Loucy (cell line): ENCODE measurements around the gene THSD7A.
A peak's percentile ranks its signal among the peaks of the same experiment; 100 is the strongest.

ENCODE experiments used
- H2AFZ ChIP-seq: fragments of 200-600 bp; sonication (generic); 2 replicates; pipeline ENCODE4 v1.6.0; 2016; ENCODE audit warnings: antibody characterized with exemption, mild to moderate bottlenecking, low read length, moderate library complexity
- H3F3A ChIP-seq: fragments of 200-600 bp; 2 replicates; pipeline ENCODE4 v1.6.0; 2016; ENCODE audit warnings: antibody characterized with exemption, low read depth, mild to moderate bottlenecking
- H3K27me3 ChIP-seq: fragments of 200-600 bp; sonication (generic); 2 replicates; pipeline ENCODE4 v1.6.1; 2014; ENCODE audit warnings: low read length, mild to moderate bottlenecking; ENCODE audit not compliant: insufficient read depth, poor library complexity, severe bottlenecking
- H3K36me3 ChIP-seq: fragments of 200-600 bp; sonication (generic); 2 replicates; pipeline ENCODE4 v1.6.1; 2016; ENCODE audit warnings: low read length; ENCODE audit not compliant: insufficient read depth
- H3K4me1 ChIP-seq: fragments of 200-600 bp; sonication (generic); 2 replicates; pipeline ENCODE4 v1.5.1; 2014; ENCODE audit warnings: low read length, mild to moderate bottlenecking; ENCODE audit not compliant: insufficient read depth, poor library complexity, severe bottlenecking
- H3K4me2 ChIP-seq: fragments of 200-600 bp; sonication (generic); 2 replicates; pipeline ENCODE4 v1.6.0; 2014; ENCODE audit warnings: antibody characterized with exemption, low read length, low read depth, mild to moderate bottlenecking; ENCODE audit not compliant: poor library complexity, severe bottlenecking
- H3K4me3 ChIP-seq: fragments of 200-600 bp; sonication (generic); 2 replicates; pipeline ENCODE4 v1.5.1; 2014; ENCODE audit warnings: low read length, mild to moderate bottlenecking, mixed read lengths; ENCODE audit not compliant: poor library complexity, severe bottlenecking
- H3K79me2 ChIP-seq: fragments of 200-600 bp; sonication (generic); 2 replicates; pipeline ENCODE4 v1.6.1; 2014; ENCODE audit warnings: low read length; ENCODE audit not compliant: insufficient read depth
- H3K9ac ChIP-seq: fragments of 200-600 bp; sonication (generic); 2 replicates; pipeline ENCODE4 v1.6.0; 2014; ENCODE audit warnings: mild to moderate bottlenecking, low read depth, low read length, moderate library complexity; ENCODE audit not compliant: poor library complexity, severe bottlenecking
- H3K9me2 ChIP-seq: fragments of 200-600 bp; sonication (generic); replicated peaks from 2 replicates; pipeline ENCODE4 v1.6.1; 2016; ENCODE audit warnings: low read depth, low read length, mixed read lengths
- H3K9me3 ChIP-seq: fragments of 200-600 bp; sonication (generic); 2 replicates; pipeline ENCODE4 v1.6.1; 2014; ENCODE audit warnings: mild to moderate bottlenecking, antibody characterized with exemption, low read length, low read depth; ENCODE audit not compliant: insufficient read depth
- H4K20me1 ChIP-seq: fragments of 200-600 bp; sonication (generic); 2 replicates; pipeline ENCODE4 v1.6.0; 2014; ENCODE audit warnings: antibody characterized with exemption, low read length, mild to moderate bottlenecking; ENCODE audit not compliant: insufficient read depth, poor library complexity, severe bottlenecking
- EZH2phosphoT487 ChIP-seq: fragments of 200-600 bp; IDR thresholded peaks from 2 replicates; pipeline ENCODE4 v1.6.1; 2018; ENCODE audit warnings: antibody characterized with exemption, mild to moderate bottlenecking, moderate library complexity, borderline replicate concordance
- TF ChIP-seq, protein P1 (sequence below): fragments of 200-600 bp; sonication (generic); conservative IDR thresholded peaks from 2 replicates; pipeline ENCODE4 v1.5.1; 2014; ENCODE audit warnings: mild to moderate bottlenecking, antibody characterized with exemption, low read length

The THSD7A gene

GRCh38 chr7:11343818-11344413 lies 488.1 kb downstream of the THSD7A start:
- no peaks in the 10 kb centered on the region for H3K27me3 ChIP-seq
- peaks cover 30% of the 10 kb centered on the region for H3K4me1 ChIP-seq
- no peaks in the 10 kb centered on the region for H3K79me2 ChIP-seq
- no peaks in the 10 kb centered on the region for H3K9me3 ChIP-seq
- H3K36me3 ChIP-seq: no peaks in the 10 kb centered on the region
- no peaks in the 10 kb centered on the region for H3K9me2 ChIP-seq
- no peak overlapping the region for H3K9ac ChIP-seq
- H3F3A ChIP-seq: no peaks in the 10 kb centered on the region
- no peaks in the 10 kb centered on the region for H4K20me1 ChIP-seq
- H3K4me2 ChIP-seq: peak overlapping the region; percentile 45
- H2AFZ ChIP-seq: peak overlapping the region; percentile 61
- no peak overlapping the region for H3K4me3 ChIP-seq
- TF ChIP-seq EZH2phosphoT487: no peak
- TF ChIP-seq, protein P1, sequence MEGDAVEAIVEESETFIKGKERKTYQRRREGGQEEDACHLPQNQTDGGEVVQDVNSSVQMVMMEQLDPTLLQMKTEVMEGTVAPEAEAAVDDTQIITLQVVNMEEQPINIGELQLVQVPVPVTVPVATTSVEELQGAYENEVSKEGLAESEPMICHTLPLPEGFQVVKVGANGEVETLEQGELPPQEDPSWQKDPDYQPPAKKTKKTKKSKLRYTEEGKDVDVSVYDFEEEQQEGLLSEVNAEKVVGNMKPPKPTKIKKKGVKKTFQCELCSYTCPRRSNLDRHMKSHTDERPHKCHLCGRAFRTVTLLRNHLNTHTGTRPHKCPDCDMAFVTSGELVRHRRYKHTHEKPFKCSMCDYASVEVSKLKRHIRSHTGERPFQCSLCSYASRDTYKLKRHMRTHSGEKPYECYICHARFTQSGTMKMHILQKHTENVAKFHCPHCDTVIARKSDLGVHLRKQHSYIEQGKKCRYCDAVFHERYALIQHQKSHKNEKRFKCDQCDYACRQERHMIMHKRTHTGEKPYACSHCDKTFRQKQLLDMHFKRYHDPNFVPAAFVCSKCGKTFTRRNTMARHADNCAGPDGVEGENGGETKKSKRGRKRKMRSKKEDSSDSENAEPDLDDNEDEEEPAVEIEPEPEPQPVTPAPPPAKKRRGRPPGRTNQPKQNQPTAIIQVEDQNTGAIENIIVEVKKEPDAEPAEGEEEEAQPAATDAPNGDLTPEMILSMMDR: peak; percentile 86

DNA sequence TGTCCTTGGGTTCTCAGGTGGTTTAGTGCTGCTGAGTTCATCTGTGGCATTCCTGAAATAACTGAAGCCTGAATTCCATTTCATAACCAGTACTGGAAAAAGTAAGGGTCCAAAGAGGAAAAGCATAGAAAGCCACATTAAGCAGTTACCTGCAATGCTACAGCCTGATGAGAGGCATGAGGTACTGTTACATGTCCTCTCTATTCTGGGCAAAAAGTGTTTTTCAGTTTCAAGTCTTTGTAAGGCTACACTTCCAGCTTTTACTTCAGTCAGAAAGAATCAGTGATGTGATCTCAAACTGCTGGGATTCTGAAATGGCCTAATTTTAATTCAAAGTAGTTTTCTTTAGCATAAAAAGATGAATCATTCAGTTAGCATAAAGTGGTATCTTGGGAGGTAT lies 488.9 kb downstream of the THSD7A start:
- Histone ChIP-seq H3K9me3 (no peaks in the 10 kb centered on the region), H4K20me1 (no peaks in the 10 kb centered on the region), H3K9me2 (no peaks in the 10 kb centered on the region), H3K79me2 (no peaks in the 10 kb centered on the region), H2AFZ (peak overlapping the region; percentile 61), H3K4me2 (no peak overlapping the region), H3K36me3 (no peaks in the 10 kb centered on the region), H3K9ac (no peak overlapping the region), H3K27me3 (no peaks in the 10 kb centered on the region), H3K4me1 (peaks cover 26% of the 10 kb centered on the region), H3K4me3 (no peak overlapping the region), H3F3A (no peaks in the 10 kb centered on the region)
- TF ChIP-seq EZH2phosphoT487: no peak
- TF ChIP-seq, protein P1: no peak

- peaks cover 15% of the 10 kb centered on the region for H3K4me1 ChIP-seq
- no peaks in the 10 kb centered on the region for H3K9me3 ChIP-seq
- no peak overlapping the region for H2AFZ ChIP-seq
- H3K9ac ChIP-seq: no peak overlapping the region
- no peaks in the 10 kb centered on the region for H4K20me1 ChIP-seq
- H3K36me3 ChIP-seq: no peaks in the 10 kb centered on the region
- no peak for TF ChIP-seq EZH2phosphoT487
- TF ChIP-seq, protein P1: peak; percentile 67
- no peaks in the 10 kb centered on the region for H3K9me2 ChIP-seq
- H3F3A ChIP-seq: no peaks in the 10 kb centered on the region
- no peak overlapping the region for H3K4me2 ChIP-seq
- no peaks in the 10 kb centered on the region for H3K27me3 ChIP-seq
- H3K4me3 ChIP-seq: no peak overlapping the region
- no peaks in the 10 kb centered on the region for H3K79me2 ChIP-seq
Observed at GRCh38 chr7:11341285-11341944, 490.6 kb downstream of the THSD7A start.
